ENCODE results near the gene ABLIM2. TPM values are rescaled to one million over a fixed set of nuclear protein-coding genes. Genes with fewer than 3 reads are reported as not detected.

Gene ABLIM2
- total and polyA plus RNA-seq, 3 donors from 2014 or later: 5.2 to 7.5 (median 6.9) TPM

DNA sequence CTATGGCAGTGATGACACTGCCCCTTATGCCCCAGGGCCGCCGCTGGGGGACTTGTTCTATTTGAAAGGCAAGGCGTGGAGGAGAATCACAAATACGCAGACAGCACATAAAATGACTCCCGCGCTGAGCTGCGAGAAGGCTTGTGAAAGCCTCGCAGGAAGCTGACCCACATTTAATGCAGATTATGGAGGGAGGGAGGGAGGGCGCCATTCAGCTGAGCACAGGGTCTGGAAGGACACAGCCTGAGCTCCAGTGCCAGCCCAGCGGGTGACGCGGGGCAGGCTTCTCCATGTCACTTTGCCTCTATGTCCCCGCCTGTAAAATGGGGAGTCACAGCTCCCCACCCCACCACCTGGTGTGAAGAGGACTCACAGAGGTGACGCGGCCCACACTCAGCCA lies 14.3 kb downstream of the ABLIM2 start:
- intact Hi-C loops (cut with DNase I; ENCODE audit: low total_unique reads): no loop called here
- Histone ChIP-seq H3K27ac (peak overlapping the region in 1 of 2 donors; percentile 70), H3K36me3 (ENCODE audit: low read depth, missing control alignments) (no peaks in the 10 kb centered on the region), H3K4me3 (no peak overlapping the region), H3K9me3 (no peaks in the 10 kb centered on the region), H3K4me1 (peaks cover 50% of the 10 kb centered on the region), H3K27me3 (no peaks in the 10 kb centered on the region)
- 43 to 48% methylated on average over 15 of the region's 15 CpGs for WGBS, 2 donors
- TF ChIP-seq, protein P1, sequence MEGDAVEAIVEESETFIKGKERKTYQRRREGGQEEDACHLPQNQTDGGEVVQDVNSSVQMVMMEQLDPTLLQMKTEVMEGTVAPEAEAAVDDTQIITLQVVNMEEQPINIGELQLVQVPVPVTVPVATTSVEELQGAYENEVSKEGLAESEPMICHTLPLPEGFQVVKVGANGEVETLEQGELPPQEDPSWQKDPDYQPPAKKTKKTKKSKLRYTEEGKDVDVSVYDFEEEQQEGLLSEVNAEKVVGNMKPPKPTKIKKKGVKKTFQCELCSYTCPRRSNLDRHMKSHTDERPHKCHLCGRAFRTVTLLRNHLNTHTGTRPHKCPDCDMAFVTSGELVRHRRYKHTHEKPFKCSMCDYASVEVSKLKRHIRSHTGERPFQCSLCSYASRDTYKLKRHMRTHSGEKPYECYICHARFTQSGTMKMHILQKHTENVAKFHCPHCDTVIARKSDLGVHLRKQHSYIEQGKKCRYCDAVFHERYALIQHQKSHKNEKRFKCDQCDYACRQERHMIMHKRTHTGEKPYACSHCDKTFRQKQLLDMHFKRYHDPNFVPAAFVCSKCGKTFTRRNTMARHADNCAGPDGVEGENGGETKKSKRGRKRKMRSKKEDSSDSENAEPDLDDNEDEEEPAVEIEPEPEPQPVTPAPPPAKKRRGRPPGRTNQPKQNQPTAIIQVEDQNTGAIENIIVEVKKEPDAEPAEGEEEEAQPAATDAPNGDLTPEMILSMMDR (IDR thresholded peaks at IDR 0.05): no peak
- no peak for TF ChIP-seq POLR2A (IDR thresholded peaks at IDR 0.05)
- peak; percentile 50 for DNase-seq

DNA sequence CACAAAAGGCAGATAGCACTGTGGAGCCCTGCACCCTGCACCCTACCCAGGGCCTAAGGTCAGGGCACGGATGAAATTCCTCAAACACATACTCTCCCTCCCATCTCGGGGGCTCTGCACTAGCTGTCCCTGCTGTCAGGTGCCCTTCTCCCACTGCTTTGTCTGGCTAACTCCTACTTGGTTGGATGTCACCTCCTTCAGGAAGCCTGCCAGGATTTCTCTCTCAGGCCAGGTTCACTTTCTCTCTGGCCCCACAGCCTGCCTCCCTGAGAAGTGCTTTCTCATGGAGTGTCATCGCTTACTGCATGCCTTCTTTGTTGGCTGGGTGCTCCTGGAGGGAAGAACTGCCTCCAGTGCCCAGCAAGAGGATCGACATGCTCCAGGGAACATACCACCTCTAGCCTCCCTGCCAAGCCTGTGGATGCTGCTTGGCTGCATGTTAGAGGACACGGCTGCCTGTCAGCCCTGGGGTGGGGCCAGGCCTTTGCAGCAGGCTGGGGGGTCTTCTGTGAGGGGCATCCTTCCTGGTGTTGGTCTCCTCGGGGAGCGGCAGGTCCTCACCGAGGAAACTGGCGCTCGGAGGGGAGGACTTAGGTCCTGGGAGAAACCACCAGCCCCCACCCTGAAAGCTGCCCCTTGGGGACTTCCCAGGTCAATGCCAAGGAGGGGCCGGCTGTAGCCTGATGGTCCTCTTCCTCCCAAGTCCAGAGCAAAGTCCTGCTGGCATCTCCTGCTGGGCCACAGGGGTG lies 15.0 kb downstream of the ABLIM2 start:
- intact Hi-C loops (cut with DNase I; ENCODE audit: low total_unique reads): no loop called here
- H3K27ac ChIP-seq: no peak overlapping the region
- no peak for DNase-seq
- H3K9me3 ChIP-seq: no peaks in the 10 kb centered on the region
- peaks cover 50% of the 10 kb centered on the region for H3K4me1 ChIP-seq
- TF ChIP-seq POLR2A (IDR thresholded peaks at IDR 0.05): no peak
- TF ChIP-seq, protein P1 (IDR thresholded peaks at IDR 0.05): no peak
- no peaks in the 10 kb centered on the region for H3K36me3 ChIP-seq (ENCODE audit: low read depth, missing control alignments)
- no peak overlapping the region for H3K4me3 ChIP-seq
- no peaks in the 10 kb centered on the region for H3K27me3 ChIP-seq
- 71 to 83% methylated on average over 3 to 11 of the region's 11 CpGs for WGBS, 2 donors

DNA sequence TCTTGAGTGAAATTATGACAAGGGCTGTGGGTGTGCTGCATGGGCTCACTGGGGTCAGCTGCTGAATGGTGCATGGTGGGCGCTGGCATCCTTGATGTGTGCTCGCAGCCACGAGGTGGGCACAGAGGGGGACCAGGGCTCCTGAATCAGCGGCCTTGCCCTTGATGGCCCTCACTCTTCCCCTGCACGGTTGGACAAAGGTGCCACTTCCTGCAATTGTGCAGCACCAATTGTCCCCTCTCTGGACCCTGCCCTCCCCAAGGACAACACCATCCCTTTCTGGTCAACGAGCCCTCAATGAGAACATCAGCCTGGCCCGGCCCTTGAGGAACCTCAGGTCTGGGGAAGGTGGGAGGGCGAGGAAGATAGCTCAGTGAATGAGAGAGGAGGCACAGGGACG lies 16.1 kb downstream of the ABLIM2 start:
- Histone ChIP-seq H3K27ac (no peak overlapping the region), H3K4me3 (no peak overlapping the region), H3K4me1 (peaks cover 50% of the 10 kb centered on the region), H3K36me3 (ENCODE audit: low read depth, missing control alignments) (no peaks in the 10 kb centered on the region), H3K27me3 (no peaks in the 10 kb centered on the region), H3K9me3 (no peaks in the 10 kb centered on the region)
- TF ChIP-seq, protein P1 (IDR thresholded peaks at IDR 0.05): no peak
- no peak for TF ChIP-seq POLR2A (IDR thresholded peaks at IDR 0.05)
- intact Hi-C loops (cut with DNase I; ENCODE audit: low total_unique reads): no loop called here
- DNase-seq: no peak
- WGBS, 2 donors: 61 to 62% methylated on average over 6 to 9 of the region's 9 CpGs

DNA sequence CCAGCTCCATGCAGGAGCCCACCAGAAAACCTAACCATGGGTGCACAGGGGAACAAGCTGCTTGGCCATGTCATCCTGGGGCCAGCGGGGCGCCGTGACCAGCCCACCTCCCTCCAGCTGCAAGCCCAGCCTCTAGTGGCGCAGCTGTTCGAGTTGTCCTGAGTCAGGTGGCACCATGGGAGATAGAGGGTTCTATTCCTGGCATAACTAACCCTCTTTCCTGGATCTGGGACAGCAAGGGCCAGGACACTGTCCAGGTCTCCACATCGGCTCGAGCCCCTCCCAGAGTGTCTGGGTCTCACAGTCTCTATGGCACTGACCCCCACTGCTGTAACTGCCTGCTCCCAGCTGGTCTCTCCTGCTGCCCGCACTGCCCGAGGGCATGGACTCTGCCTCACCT lies 16.7 kb downstream of the ABLIM2 start:
- WGBS, 2 donors: 77 to 100% methylated on average over 1 to 9 of the region's 9 CpGs
- intact Hi-C loops (cut with DNase I; ENCODE audit: low total_unique reads): no loop called here

More for the DNA sequence above, 16.7 kb downstream of the ABLIM2 start:
- TF ChIP-seq, protein P1 (IDR thresholded peaks at IDR 0.05): no peak
- TF ChIP-seq POLR2A (IDR thresholded peaks at IDR 0.05): no peak
- no peak overlapping the region for H3K4me3 ChIP-seq
- H3K4me1 ChIP-seq: peaks cover 50% of the 10 kb centered on the region
- no peak for DNase-seq
- no peaks in the 10 kb centered on the region for H3K9me3 ChIP-seq
- no peaks in the 10 kb centered on the region for H3K27me3 ChIP-seq
- H3K36me3 ChIP-seq (ENCODE audit: low read depth, missing control alignments): no peaks in the 10 kb centered on the region
- no peak overlapping the region for H3K27ac ChIP-seq
